Myocyte (in vitro differentiated cells): Measurements from ENCODE around the gene RIMS4. TPM values are rescaled to one million over a fixed set of nuclear protein-coding genes. Genes with fewer than 3 reads are reported as not detected.

Experiments
- DNase-seq: peaks from one replicate; pipeline ENCODE4 v3.0.0-alpha.2; 2012; ENCODE audit warnings: low read depth
- total RNA-seq: library from RNA; depleted of rRNA; stranded (reverse); fragments of >200 nt; gene quantifications from 2 replicates; pipeline ENCODE4 v1.2.3, GENCODE V29; 2014

RIMS4 gene
- total RNA-seq, 1 donor from 2014 or later: not detected

GRCh38 chr20:44723391-44723790 is 87.0 kb downstream of the RIMS4 start:
- no peak for DNase-seq

GRCh38 chr20:44722990-44723389 is 87.4 kb downstream of the RIMS4 start:
- DNase-seq: no peak

- DNase-seq: no peak
These were observed 88.6 kb downstream of the RIMS4 start for GRCh38 chr20:44721785-44722054.

- DNase-seq: peak; percentile 55
These were observed 89.2 kb downstream of the RIMS4 start for GRCh38 chr20:44720997-44721784.

- peak; percentile 45 for DNase-seq
These were observed 89.7 kb downstream of the RIMS4 start for GRCh38 chr20:44720621-44720996.

GRCh38 chr20:44719841-44720240 is 90.5 kb downstream of the RIMS4 start:
- DNase-seq: no peak

- DNase-seq: no peak
These were observed 92.4 kb downstream of the RIMS4 start for GRCh38 chr20:44717986-44718385.

- peak; percentile 76 for DNase-seq
These were observed 93.8 kb downstream of the RIMS4 start for GRCh38 chr20:44716309-44717106.

GRCh38 chr20:44715499-44716308 is 94.6 kb downstream of the RIMS4 start:
- no peak for DNase-seq

- peak; percentile 92 for DNase-seq
These were observed 95.4 kb downstream of the RIMS4 start, which contains the start of gene CCN5 for GRCh38 chr20:44714701-44715498. Gene CCN5, plus strand, starts transcription at chr20:44715369. Its CDS starts 22 bp downstream, at chr20:44715391.

- no peak for DNase-seq
These were observed 96.1 kb downstream of the RIMS4 start for GRCh38 chr20:44714102-44714700.

GRCh38 chr20:44711237-44711636 is 99.1 kb downstream of the RIMS4 start:
- DNase-seq: no peak

GRCh38 chr20:44709797-44710196 is 100.5 kb downstream of the RIMS4 start:
- no peak for DNase-seq

- DNase-seq: no peak
These were observed 101.0 kb downstream of the RIMS4 start for GRCh38 chr20:44709380-44709779.

GRCh38 chr20:44707018-44707579 is 103.2 kb downstream of the RIMS4 start:
- DNase-seq: no peak

- DNase-seq: no peak
These were observed 103.9 kb downstream of the RIMS4 start for GRCh38 chr20:44706301-44707017.

GRCh38 chr20:44705364-44706094 is 104.8 kb downstream of the RIMS4 start:
- no peak for DNase-seq

GRCh38 chr20:44704551-44704971 is 105.8 kb downstream of the RIMS4 start:
- DNase-seq: no peak
